HEK293 (cell line): ENCODE results near the gene CRLF2.
"Not testable (repeated sequence)": the region's sequence is repeated elsewhere in the genome, so short reads cannot be mapped to it uniquely, and the experiment has no call there.

Source experiments
- CTCF ChIA-PET: fragments of 350-600 bp; formaldehyde crosslinking; extraction: SDS; loops from one replicate; lab custom pipeline; 2021; ENCODE audit warnings: antibody characterized with exemption; lab: Yijun Ruan, JAX
- POLR2A ChIA-PET: fragments of 300-600 bp; formaldehyde crosslinking; extraction: SDS; loops from one replicate; lab custom pipeline; 2020; ENCODE audit warnings: antibody characterized with exemption, inconsistent platforms; lab: Yijun Ruan, JAX
- H3K27ac ChIP-seq: fragments of 200-500 bp; sonication (Bioruptor generic); 2 replicates; pipeline ENCODE4 v1.5.1; 2014; ENCODE audit warnings: low read depth, low read length, control low read depth, inconsistent platforms; ENCODE audit errors: extremely low read depth
- H3K36me3 ChIP-seq, 2 experiments: fragments of 200-500 bp in 1 of 2; sonication (Bioruptor generic) in 1 of 2; 1 replicate in 1 of 2; 2 replicates in 1 of 2; pipeline ENCODE4 v1.5.1; 2014 to 2017; ENCODE audit warnings: inconsistent platforms in 2 of 2, low read length in 2 of 2; ENCODE audit not compliant: control insufficient read depth in 2 of 2, insufficient read depth in 1 of 2
- H3K4me1 ChIP-seq: fragments of 200-500 bp; sonication (Bioruptor generic); 2 replicates; pipeline ENCODE4 v1.5.1; 2014; ENCODE audit warnings: mild to moderate bottlenecking, low read length, inconsistent platforms; ENCODE audit not compliant: control insufficient read depth, insufficient read depth
- H3K4me3 ChIP-seq: 2 replicates; pipeline ENCODE4 v1.5.1; 2011; ENCODE audit warnings: low read depth, mild to moderate bottlenecking, control low read depth, low read length, moderate library complexity
- H3K9me3 ChIP-seq: fragments of 200-500 bp; sonication (Bioruptor generic); 2 replicates; pipeline ENCODE4 v1.5.1; 2014; ENCODE audit warnings: low read depth, low read length, inconsistent platforms; ENCODE audit not compliant: control insufficient read depth, insufficient read depth
- ATF2 ChIP-seq: fragments of 450-650 bp; formaldehyde crosslinking; IDR thresholded peaks from 2 replicates; pipeline ENCODE4 v1.5.1; 2016; ENCODE audit warnings: missing biosample characterization, missing genetic modification characterization, low read depth
- OSR2 ChIP-seq: fragments of 450-650 bp; formaldehyde crosslinking; IDR thresholded peaks from 2 replicates; pipeline ENCODE4 v1.5.1; 2016; ENCODE audit warnings: missing biosample characterization, missing genetic modification characterization
- SCRT2 ChIP-seq: fragments of 450-650 bp; formaldehyde crosslinking; IDR thresholded peaks from 2 replicates; pipeline ENCODE4 v1.5.1; 2016; ENCODE audit warnings: missing biosample characterization, missing genetic modification characterization
- YY1 ChIP-seq: fragments of 450-650 bp; formaldehyde crosslinking; IDR thresholded peaks from 2 replicates; pipeline ENCODE4 v1.5.1; 2018; ENCODE audit warnings: missing biosample characterization, missing genetic modification characterization
- YY2 ChIP-seq: fragments of 450-650 bp; formaldehyde crosslinking; IDR thresholded peaks from 2 replicates; pipeline ENCODE4 v1.5.1; 2016; ENCODE audit warnings: missing biosample characterization, missing genetic modification characterization
- ZEB2 ChIP-seq: fragments of 450-650 bp; formaldehyde crosslinking; IDR thresholded peaks from 2 replicates; pipeline ENCODE4 v1.5.1; 2016; ENCODE audit warnings: missing biosample characterization, missing genetic modification characterization
- ZFP3 ChIP-seq: fragments of 450-650 bp; formaldehyde crosslinking; IDR thresholded peaks from 2 replicates; pipeline ENCODE4 v1.5.1; 2016; ENCODE audit warnings: low read depth, missing biosample characterization, missing genetic modification characterization
- ZNF121 ChIP-seq: fragments of 450-650 bp; formaldehyde crosslinking; IDR thresholded peaks from 2 replicates; pipeline ENCODE4 v1.5.1; 2016; ENCODE audit warnings: missing biosample characterization, missing genetic modification characterization
- ZNF19 ChIP-seq: fragments of 450-650 bp; formaldehyde crosslinking; IDR thresholded peaks from 2 replicates; pipeline ENCODE4; 2016; ENCODE audit warnings: missing biosample characterization, missing genetic modification characterization, low read depth
- ZNF202 ChIP-seq: fragments of 450-650 bp; formaldehyde crosslinking; IDR thresholded peaks from 2 replicates; pipeline ENCODE4 v1.5.1; 2016; ENCODE audit warnings: missing biosample characterization, missing genetic modification characterization, borderline replicate concordance
- ZNF23 ChIP-seq: fragments of 450-650 bp; formaldehyde crosslinking; IDR thresholded peaks from 2 replicates; pipeline ENCODE4 v1.5.1; 2016; ENCODE audit warnings: missing biosample characterization, missing genetic modification characterization, borderline replicate concordance
- ZNF26 ChIP-seq: fragments of 450-650 bp; formaldehyde crosslinking; IDR thresholded peaks from 2 replicates; pipeline ENCODE4 v1.5.1; 2016; ENCODE audit warnings: missing biosample characterization, missing genetic modification characterization
- ZNF266 ChIP-seq: fragments of 450-650 bp; formaldehyde crosslinking; IDR thresholded peaks from 2 replicates; pipeline ENCODE4 v1.5.1; 2016; ENCODE audit warnings: missing biosample characterization, missing genetic modification characterization, low read depth
- ZNF280C ChIP-seq: fragments of 450-650 bp; formaldehyde crosslinking; IDR thresholded peaks from 2 replicates; pipeline ENCODE4 v1.5.1; 2016; ENCODE audit warnings: missing biosample characterization, missing genetic modification characterization
- ZNF311 ChIP-seq: fragments of 450-650 bp; formaldehyde crosslinking; IDR thresholded peaks from 2 replicates; pipeline ENCODE4 v1.5.1; 2017; ENCODE audit warnings: missing biosample characterization, missing genetic modification characterization, borderline replicate concordance
- ZNF433 ChIP-seq: fragments of 450-650 bp; formaldehyde crosslinking; IDR thresholded peaks from 2 replicates; pipeline ENCODE4 v1.5.1; 2016; ENCODE audit warnings: missing biosample characterization, missing genetic modification characterization, low read depth
- ZNF449 ChIP-seq: fragments of 450-650 bp; formaldehyde crosslinking; IDR thresholded peaks from 2 replicates; pipeline ENCODE4 v1.5.1; 2017; ENCODE audit warnings: missing biosample characterization, mild to moderate bottlenecking, missing genetic modification characterization, moderate library complexity
- ZNF585B ChIP-seq: fragments of 450-650 bp; formaldehyde crosslinking; IDR thresholded peaks from 2 replicates; pipeline ENCODE4 v1.5.1; 2016; ENCODE audit warnings: missing biosample characterization, missing genetic modification characterization
- ZNF596 ChIP-seq: fragments of 450-650 bp; IDR thresholded peaks from 2 replicates; pipeline ENCODE4 v1.5.0; 2018; ENCODE audit warnings: missing biosample characterization, mild to moderate bottlenecking, missing genetic modification characterization, moderate library complexity
- ZSCAN16 ChIP-seq: fragments of 450-650 bp; formaldehyde crosslinking; IDR thresholded peaks from 2 replicates; pipeline ENCODE4 v1.5.1; 2016; ENCODE audit warnings: missing biosample characterization, missing genetic modification characterization
- ZSCAN5A ChIP-seq: fragments of 450-650 bp; formaldehyde crosslinking; IDR thresholded peaks from 2 replicates; pipeline ENCODE4 v1.5.1; 2016; ENCODE audit warnings: missing biosample characterization, missing genetic modification characterization

The CRLF2 gene

GRCh38 chrX:1159548-1159947 lies 52.9 kb downstream of the CRLF2 start:
- Histone ChIP-seq H3K4me3 (no peak overlapping the region), H3K9me3 (no peaks in the 10 kb centered on the region)
- CTCF ChIA-PET: no interaction called here
- POLR2A ChIA-PET: no interaction called here
- TF ChIP-seq YY1 (no peak), SCRT2 (no peak), ZSCAN5A (tag by site-specific recombination) (no peak), ZNF596 (peak; percentile 99), ZNF26 (no peak), ZNF202 (peak; percentile 39; the same call in 1 of the 2 replicates), ZSCAN16 (tag by site-specific recombination) (no peak), ZNF449 (tag by site-specific recombination) (no peak)
- TF ChIP-seq, all 188 proteins: peak for 2
- no peak overlapping the region for H3K27ac ChIP-seq
- no peaks in the 10 kb centered on the region for H3K36me3 ChIP-seq
- H3K4me1 ChIP-seq: no peaks in the 10 kb centered on the region

- H3K27ac ChIP-seq, H3K4me3 ChIP-seq, H3K36me3 ChIP-seq, H3K9me3 ChIP-seq, POLR2A ChIA-PET, H3K4me1 ChIP-seq, CTCF ChIA-PET: not testable (repeated sequence)
Measured at GRCh38 chrX:1156681-1157455, 55.6 kb downstream of the CRLF2 start.

GRCh38 chrX:1153940-1154339 lies 58.5 kb downstream of the CRLF2 start:
- ChIA-PET POLR2A (no interaction called here), CTCF (no interaction called here)
- no peak overlapping the region for H3K27ac ChIP-seq
- TF ChIP-seq ZNF311: no peak
- no peak for TF ChIP-seq ZNF23 (tag by site-specific recombination)
- no peak for TF ChIP-seq ZNF121 (tag by site-specific recombination)
- TF ChIP-seq ATF2 (tag by site-specific recombination): no peak
- TF ChIP-seq ZFP3 (tag by site-specific recombination): no peak
- TF ChIP-seq ZEB2: no peak
- no peak for TF ChIP-seq ZNF280C (tag by site-specific recombination)
- TF ChIP-seq OSR2 (tag by site-specific recombination): no peak
- no peak for TF ChIP-seq ZNF266
- TF ChIP-seq ZNF585B: no peak
- TF ChIP-seq YY2 (tag by site-specific recombination): no peak
- no peak for TF ChIP-seq ZNF433 (tag by site-specific recombination)
- no peak for TF ChIP-seq ZNF19 (tag by site-specific recombination)

More at GRCh38 chrX:1153940-1154339, 58.5 kb downstream of the CRLF2 start:
- Histone ChIP-seq H3K36me3 (no peaks in the 10 kb centered on the region), H3K4me1 (no peaks in the 10 kb centered on the region), H3K4me3 (no peak overlapping the region), H3K9me3 (no peaks in the 10 kb centered on the region)
